ENCODE data around the gene ACAP3.

DNA sequence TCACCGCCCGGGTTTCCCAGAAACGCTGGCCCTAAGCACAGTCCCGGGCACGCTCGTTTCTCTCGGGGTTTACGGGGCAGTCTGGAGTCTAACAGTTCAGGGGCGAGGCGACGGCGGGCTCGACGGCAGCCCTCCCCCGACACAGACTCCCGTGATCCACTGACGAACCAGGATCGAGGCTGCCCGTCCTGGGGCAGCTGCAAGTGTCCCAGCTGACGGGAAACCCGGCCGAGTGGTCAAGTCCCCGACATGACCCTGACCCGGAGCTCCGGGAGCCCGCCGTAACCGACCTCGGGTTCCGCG is 34.6 kb downstream of the ACAP3 start:
- TF ChIP-seq, protein P1, sequence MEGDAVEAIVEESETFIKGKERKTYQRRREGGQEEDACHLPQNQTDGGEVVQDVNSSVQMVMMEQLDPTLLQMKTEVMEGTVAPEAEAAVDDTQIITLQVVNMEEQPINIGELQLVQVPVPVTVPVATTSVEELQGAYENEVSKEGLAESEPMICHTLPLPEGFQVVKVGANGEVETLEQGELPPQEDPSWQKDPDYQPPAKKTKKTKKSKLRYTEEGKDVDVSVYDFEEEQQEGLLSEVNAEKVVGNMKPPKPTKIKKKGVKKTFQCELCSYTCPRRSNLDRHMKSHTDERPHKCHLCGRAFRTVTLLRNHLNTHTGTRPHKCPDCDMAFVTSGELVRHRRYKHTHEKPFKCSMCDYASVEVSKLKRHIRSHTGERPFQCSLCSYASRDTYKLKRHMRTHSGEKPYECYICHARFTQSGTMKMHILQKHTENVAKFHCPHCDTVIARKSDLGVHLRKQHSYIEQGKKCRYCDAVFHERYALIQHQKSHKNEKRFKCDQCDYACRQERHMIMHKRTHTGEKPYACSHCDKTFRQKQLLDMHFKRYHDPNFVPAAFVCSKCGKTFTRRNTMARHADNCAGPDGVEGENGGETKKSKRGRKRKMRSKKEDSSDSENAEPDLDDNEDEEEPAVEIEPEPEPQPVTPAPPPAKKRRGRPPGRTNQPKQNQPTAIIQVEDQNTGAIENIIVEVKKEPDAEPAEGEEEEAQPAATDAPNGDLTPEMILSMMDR (IDR thresholded peaks at IDR 0.05): no peak
- TF ChIP-seq, protein P2, sequence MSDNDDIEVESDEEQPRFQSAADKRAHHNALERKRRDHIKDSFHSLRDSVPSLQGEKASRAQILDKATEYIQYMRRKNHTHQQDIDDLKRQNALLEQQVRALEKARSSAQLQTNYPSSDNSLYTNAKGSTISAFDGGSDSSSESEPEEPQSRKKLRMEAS (CRISPR knock-in tag; IDR thresholded peaks at IDR 0.05): no peak
- TF ChIP-seq, protein P3, sequence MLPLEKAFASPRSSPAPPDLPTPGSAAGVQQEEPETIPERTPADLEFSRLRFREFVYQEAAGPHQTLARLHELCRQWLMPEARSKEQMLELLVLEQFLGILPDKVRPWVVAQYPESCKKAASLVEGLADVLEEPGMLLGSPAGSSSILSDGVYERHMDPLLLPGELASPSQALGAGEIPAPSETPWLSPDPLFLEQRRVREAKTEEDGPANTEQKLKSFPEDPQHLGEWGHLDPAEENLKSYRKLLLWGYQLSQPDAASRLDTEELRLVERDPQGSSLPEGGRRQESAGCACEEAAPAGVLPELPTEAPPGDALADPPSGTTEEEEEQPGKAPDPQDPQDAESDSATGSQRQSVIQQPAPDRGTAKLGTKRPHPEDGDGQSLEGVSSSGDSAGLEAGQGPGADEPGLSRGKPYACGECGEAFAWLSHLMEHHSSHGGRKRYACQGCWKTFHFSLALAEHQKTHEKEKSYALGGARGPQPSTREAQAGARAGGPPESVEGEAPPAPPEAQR (CRISPR knock-in tag; IDR thresholded peaks at IDR 0.05): no peak
- no peak for TF ChIP-seq ATF1 (CRISPR knock-in tag; IDR thresholded peaks at IDR 0.05)

Measured in WTC11 (cell line).